HCT116 (cell line): ENCODE measurements around the gene MAN1A1.

Experiments used
- EGR1 ChIP-seq: IDR thresholded peaks from 2 replicates; pipeline ENCODE4 v1.6.1; 2012; ENCODE audit warnings: low read depth
- POLR2AphosphoS5 ChIP-seq: IDR thresholded peaks from 2 replicates; pipeline ENCODE4 v1.6.1; 2011; ENCODE audit warnings: mild to moderate bottlenecking, low read depth, low read length, moderate library complexity
- RAD21 ChIP-seq: IDR thresholded peaks from 2 replicates; pipeline ENCODE4 v1.6.1; 2012; ENCODE audit warnings: low read depth, mild to moderate bottlenecking
- TF ChIP-seq, protein P1 (sequence below), 3 experiments: fragments of 200-600 bp in 1 of 3; sonication (generic) in 1 of 3; IDR thresholded peaks in 2 of 3; conservative IDR thresholded peaks in 1 of 3; 2 replicates each; pipeline ENCODE4 v1.5.1; 2012 to 2017; ENCODE audit warnings: low read depth in 2 of 3, low read length in 2 of 3, antibody characterized with exemption in 1 of 3, borderline replicate concordance in 1 of 3, control low read depth in 1 of 3, mild to moderate bottlenecking in 1 of 3, mixed read lengths in 1 of 3, mixed run types in 1 of 3, moderate library complexity in 1 of 3; ENCODE audit not compliant: insufficient read depth in 1 of 3

DNA sequence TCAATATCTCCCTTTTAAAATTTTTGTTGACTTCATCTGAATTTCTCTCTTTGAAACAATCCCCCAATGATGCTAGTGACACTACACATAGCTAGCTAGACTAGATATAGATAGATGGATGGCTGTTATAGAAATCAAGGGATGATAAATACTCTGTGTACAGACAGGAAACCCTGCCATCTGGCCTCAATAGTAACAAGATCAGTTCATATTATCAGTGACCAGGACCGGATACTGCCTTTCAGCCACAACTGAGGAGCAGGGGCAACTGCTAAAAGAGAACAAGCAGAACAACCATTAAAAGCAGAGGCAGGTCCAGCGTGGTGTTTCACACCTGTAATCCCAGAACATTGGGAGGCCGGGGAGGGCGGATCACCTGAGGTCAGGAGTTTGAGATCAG lies 152.8 kb downstream of the MAN1A1 start:
- TF ChIP-seq RAD21 = no peak
- TF ChIP-seq, protein P1, sequence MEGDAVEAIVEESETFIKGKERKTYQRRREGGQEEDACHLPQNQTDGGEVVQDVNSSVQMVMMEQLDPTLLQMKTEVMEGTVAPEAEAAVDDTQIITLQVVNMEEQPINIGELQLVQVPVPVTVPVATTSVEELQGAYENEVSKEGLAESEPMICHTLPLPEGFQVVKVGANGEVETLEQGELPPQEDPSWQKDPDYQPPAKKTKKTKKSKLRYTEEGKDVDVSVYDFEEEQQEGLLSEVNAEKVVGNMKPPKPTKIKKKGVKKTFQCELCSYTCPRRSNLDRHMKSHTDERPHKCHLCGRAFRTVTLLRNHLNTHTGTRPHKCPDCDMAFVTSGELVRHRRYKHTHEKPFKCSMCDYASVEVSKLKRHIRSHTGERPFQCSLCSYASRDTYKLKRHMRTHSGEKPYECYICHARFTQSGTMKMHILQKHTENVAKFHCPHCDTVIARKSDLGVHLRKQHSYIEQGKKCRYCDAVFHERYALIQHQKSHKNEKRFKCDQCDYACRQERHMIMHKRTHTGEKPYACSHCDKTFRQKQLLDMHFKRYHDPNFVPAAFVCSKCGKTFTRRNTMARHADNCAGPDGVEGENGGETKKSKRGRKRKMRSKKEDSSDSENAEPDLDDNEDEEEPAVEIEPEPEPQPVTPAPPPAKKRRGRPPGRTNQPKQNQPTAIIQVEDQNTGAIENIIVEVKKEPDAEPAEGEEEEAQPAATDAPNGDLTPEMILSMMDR (IDR thresholded peaks at IDR 0.05 in 2 of 3, conservative IDR thresholded peaks at IDR 0.05 in 1 of 3; ENCODE audit: borderline replicate concordance in 1 of 3, insufficient read depth in 1 of 3, low read depth in 2 of 3, low read length in 2 of 3) = no peak
- no peak for TF ChIP-seq POLR2AphosphoS5
- no peak for TF ChIP-seq EGR1
